Fibroblast of pulmonary artery (primary cell): ENCODE results near the gene COQ8B.

Source experiments
- DNase-seq: peaks from one replicate; pipeline ENCODE4 v3.0.0-alpha.2; 2010; ENCODE audit warnings: low read depth
- H3K4me3 ChIP-seq: replicated peaks from 2 replicates; pipeline ENCODE4 v1.5.1; 2011; ENCODE audit warnings: low read depth, mild to moderate bottlenecking, control low read depth, low read length, moderate library complexity
- TF ChIP-seq, protein P1 (sequence below): IDR thresholded peaks from 2 replicates; pipeline ENCODE4 v1.5.1; 2011; ENCODE audit warnings: mild to moderate bottlenecking, control low read depth, low read length, inconsistent platforms; ENCODE audit errors: missing control alignments

COQ8B gene

DNA sequence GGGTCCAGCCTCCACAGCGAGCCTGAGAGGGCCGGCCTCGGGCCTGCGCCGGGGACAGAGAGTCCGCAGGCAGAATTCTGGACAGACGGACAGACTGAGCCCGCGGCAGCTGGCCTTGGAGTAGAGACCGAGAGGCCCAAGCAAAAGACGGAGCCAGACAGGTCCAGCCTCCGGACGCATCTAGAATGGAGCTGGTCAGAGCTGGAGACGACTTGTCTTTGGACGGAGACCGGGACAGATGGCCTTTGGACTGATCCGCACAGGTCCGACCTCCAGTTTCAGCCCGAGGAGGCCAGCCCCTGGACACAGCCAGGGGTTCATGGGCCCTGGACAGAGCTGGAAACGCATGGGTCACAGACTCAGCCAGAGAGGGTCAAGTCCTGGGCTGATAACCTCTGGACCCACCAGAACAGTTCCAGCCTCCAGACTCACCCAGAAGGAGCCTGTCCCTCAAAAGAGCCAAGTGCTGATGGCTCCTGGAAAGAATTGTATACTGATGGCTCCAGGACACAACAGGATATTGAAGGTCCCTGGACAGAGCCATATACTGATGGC, 716 bp upstream of the COQ8B start:
- TF ChIP-seq, protein P1, sequence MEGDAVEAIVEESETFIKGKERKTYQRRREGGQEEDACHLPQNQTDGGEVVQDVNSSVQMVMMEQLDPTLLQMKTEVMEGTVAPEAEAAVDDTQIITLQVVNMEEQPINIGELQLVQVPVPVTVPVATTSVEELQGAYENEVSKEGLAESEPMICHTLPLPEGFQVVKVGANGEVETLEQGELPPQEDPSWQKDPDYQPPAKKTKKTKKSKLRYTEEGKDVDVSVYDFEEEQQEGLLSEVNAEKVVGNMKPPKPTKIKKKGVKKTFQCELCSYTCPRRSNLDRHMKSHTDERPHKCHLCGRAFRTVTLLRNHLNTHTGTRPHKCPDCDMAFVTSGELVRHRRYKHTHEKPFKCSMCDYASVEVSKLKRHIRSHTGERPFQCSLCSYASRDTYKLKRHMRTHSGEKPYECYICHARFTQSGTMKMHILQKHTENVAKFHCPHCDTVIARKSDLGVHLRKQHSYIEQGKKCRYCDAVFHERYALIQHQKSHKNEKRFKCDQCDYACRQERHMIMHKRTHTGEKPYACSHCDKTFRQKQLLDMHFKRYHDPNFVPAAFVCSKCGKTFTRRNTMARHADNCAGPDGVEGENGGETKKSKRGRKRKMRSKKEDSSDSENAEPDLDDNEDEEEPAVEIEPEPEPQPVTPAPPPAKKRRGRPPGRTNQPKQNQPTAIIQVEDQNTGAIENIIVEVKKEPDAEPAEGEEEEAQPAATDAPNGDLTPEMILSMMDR, result no peak
- H3K4me3 ChIP-seq, result peak overlapping the region; percentile 95
- peak; percentile 39 for DNase-seq

DNA sequence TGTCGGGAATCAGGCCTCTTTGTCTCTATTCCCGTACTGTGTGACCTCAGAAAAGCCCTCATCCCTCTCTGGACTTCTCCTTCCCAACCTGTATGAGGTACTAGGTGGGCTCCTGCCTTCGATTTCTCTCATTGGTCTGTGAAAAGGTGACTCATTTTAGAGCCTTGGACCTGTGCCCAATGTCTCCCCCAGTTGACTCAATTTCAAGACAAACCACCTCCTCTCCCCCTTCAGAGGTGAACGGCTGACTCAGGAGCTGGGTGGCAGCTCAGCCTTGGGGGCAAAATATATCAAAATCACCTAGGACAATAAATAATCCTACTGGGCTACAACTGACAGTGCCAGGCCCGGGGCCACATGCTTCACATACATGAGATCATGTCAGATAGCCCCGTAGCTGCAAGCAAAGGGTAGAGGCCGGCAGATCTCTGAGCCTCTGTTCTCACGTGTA, 630 bp downstream of the COQ8B start:
- no peak for DNase-seq

DNA sequence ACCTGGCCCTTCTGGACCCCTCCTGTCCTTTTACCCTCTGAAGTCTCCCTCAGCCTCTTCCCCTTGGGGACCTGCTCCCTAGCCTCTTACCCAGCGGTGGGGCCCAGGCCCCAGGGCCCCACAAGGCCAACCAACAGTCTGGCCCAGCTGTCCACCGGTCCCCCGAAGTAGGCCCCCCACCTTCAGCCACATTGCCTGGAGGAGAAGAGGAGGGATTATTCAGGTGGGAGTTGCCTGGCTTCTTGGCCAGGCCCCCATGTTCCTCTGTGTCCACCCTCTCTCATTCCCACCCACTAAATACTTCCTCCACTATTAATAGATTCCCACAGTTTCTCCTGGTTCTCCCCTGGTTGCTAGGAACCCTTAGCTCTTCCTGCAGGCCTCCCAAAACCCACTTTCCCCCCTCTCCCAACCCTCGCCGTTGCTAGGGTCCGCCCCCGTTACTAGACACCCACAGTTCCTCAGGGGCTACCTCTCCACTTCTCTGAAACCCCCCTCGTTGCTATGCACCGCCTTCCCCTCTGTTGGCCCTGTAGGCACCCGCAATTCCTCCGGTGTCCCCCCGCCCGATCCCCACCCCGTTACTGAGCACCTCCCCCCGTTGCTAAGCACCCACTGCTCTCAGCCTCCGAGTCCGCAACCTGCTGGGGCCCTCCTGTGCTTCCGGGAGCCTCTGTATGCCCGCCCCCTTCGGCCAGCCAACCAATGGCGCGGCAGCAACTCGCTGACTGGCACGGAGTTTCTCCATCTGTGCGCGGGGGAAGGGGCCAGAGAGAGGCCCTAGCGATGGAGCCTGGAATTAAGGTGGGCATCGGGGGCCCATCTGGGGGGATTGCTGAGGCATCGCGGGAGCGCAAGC, 2.0 kb downstream of the COQ8B start:
- peak; percentile 94 for DNase-seq
- TF ChIP-seq, protein P1, result no peak
- peak overlapping the region; percentile 60 for H3K4me3 ChIP-seq

More for the DNA sequence above, 630 bp downstream of the COQ8B start:
- TF ChIP-seq, protein P1, result no peak
- H3K4me3 ChIP-seq, result peak overlapping the region; percentile 95

DNA sequence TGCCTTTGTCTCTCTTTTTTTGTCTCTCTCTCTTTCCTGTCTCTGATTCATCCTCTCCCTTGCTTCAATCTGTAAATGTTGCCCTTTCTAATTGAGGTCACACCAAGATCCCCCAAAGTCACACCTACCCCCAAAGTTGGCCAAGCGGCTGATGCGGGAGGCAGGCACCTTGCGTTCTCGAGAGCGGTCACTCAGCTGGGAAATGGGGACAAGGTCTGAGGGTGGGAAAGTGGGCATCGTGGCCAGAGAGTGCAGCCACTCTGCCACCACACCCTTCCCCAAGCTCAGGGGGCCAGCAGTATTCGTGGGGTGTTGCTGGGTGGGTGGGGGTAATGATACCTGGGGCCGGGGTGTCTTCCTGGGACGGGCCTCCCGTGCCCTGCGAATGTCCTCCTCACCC, 2.7 kb downstream of the COQ8B start:
- DNase-seq, result no peak
- TF ChIP-seq, protein P1, result no peak
- peak overlapping the region; percentile 60 for H3K4me3 ChIP-seq

DNA sequence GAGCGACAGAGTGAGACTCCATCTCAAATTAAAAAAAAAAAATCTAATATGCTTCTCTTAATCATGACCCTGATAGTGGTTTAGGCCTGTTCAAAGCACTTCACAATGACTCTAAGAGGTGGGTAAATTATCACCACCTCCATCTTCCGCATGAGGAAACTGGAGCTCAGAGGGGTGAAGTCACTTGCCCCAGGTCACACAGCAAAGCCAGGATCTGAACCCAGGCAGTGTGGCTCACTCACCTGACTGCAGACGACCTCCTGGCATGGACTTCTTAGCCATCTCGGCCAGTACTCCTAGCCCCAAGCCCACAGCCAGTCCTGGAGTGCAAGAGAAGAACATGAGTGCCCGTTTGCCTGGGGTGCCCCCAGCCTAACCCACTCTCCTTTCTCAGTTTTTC, 6.9 kb downstream of the COQ8B start:
- TF ChIP-seq, protein P1, result no peak

DNA sequence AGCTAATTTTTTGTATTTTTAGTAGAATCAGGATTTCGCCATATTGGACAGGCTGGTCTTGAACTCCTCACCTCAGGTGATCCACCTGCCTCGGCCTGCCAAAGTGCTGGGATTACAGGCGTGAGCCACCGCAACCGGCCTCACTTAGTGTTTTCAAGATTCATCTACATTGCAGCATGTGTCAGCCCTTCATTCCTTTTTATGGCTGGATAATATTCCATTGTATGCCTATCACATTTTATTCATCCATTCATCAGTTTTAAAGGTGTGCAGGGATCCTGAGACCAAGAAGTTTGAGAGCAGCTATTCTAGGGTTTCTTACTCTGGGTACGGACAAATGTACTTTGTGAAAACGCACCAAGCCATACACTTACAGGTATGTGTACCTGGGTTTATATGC, 9.1 kb downstream of the COQ8B start:
- no peak for DNase-seq
- TF ChIP-seq, protein P1, result no peak
- no peak overlapping the region for H3K4me3 ChIP-seq

More for the DNA sequence above, 6.9 kb downstream of the COQ8B start:
- H3K4me3 ChIP-seq, result no peak overlapping the region
- DNase-seq, result no peak
